Right atrium auricular region (tissue), 2 donors: ENCODE results near the gene ZFP69B. TPM values are rescaled to one million over a fixed set of nuclear protein-coding genes. Genes with fewer than 3 reads are reported as not detected.

ENCODE experiments used
- DNase-seq: peaks from one replicate; pipeline ENCODE4 v3.0.0-alpha.2; 2019; ENCODE audit warnings: low spot score
- H3K27ac ChIP-seq, 2 donors: fragments of 200-600 bp; sonication (generic); 1 replicate in 1 of 2; 2 replicates in 1 of 2; pipeline ENCODE4 v1.5.1; 2016 to 2019
- H3K27me3 ChIP-seq, 2 donors: fragments of 200-600 bp; sonication (generic); one replicate each; pipeline versions ENCODE4 v1.5.1 to v1.6.0; 2017 to 2019
- H3K36me3 ChIP-seq: fragments of 200-600 bp; sonication (generic); one replicate; pipeline ENCODE4 v1.5.1; 2016
- H3K4me1 ChIP-seq, 2 donors: fragments of 200-600 bp; sonication (generic); one replicate each; pipeline versions ENCODE4 v1.5.1 to v1.6.0; 2017 to 2019
- H3K4me3 ChIP-seq, 2 donors: fragments of 200-600 bp; sonication (generic); 1 replicate in 1 of 2; 2 replicates in 1 of 2; pipeline ENCODE4 v1.5.1; 2017 to 2019; ENCODE audit warnings: mild to moderate bottlenecking in 1 of 2, moderate library complexity in 1 of 2
- H3K9me3 ChIP-seq, 2 donors: fragments of 200-600 bp; sonication (generic); one replicate each; pipeline ENCODE4 v1.5.1; 2019
- CTCF ChIP-seq, 2 donors: fragments of 200-600 bp; sonication (generic); IDR thresholded peaks; one replicate each; pipeline ENCODE4 v1.5.1; 2019; ENCODE audit warnings: antibody characterized with exemption in 2 of 2
- total RNA-seq, 2 donors: library from RNA; depleted of rRNA; stranded (reverse); fragments of >200 nt; gene quantifications; one replicate each; pipeline ENCODE4 v1.1.0, GENCODE V29; 2016

ZFP69B gene
- total RNA-seq, 2 donors from 2014 or later = 0.52 to 0.59 TPM

- TF ChIP-seq CTCF (IDR thresholded peaks at IDR 0.05) = no peak
- peaks cover 11% of the 10 kb centered on the region for H3K36me3 ChIP-seq
- H3K27me3 ChIP-seq = no peaks in the 10 kb centered on the region
- H3K4me3 ChIP-seq = no peak overlapping the region
- DNase-seq = no peak
- H3K27ac ChIP-seq = no peak overlapping the region
- H3K9me3 ChIP-seq = no peaks in the 10 kb centered on the region
- peaks cover 0 to 4% of the 10 kb centered on the region in 2 donors for H3K4me1 ChIP-seq
Observed at GRCh38 chr1:40421431-40422384, 28.6 kb upstream of the ZFP69B start.

GRCh38 chr1:40422630-40423263 lies 27.5 kb upstream of the ZFP69B start:
- Histone ChIP-seq H3K9me3 (no peaks in the 10 kb centered on the region), H3K27me3 (no peaks in the 10 kb centered on the region), H3K4me1 (peaks cover 0 to 4% of the 10 kb centered on the region in 2 donors), H3K4me3 (no peak overlapping the region), H3K36me3 (peaks cover under 1% of the 10 kb centered on the region), H3K27ac (no peak overlapping the region)
- TF ChIP-seq CTCF (IDR thresholded peaks at IDR 0.05) = no peak
- DNase-seq = no peak

GRCh38 chr1:40423264-40423642 lies 27.0 kb upstream of the ZFP69B start:
- H3K36me3 ChIP-seq = no peaks in the 10 kb centered on the region
- no peaks in the 10 kb centered on the region for H3K27me3 ChIP-seq
- no peak overlapping the region for H3K4me3 ChIP-seq
- DNase-seq = no peak
- no peak overlapping the region for H3K27ac ChIP-seq
- TF ChIP-seq CTCF (IDR thresholded peaks at IDR 0.05) = no peak
- H3K4me1 ChIP-seq = peaks cover 0 to 4% of the 10 kb centered on the region in 2 donors
- H3K9me3 ChIP-seq = no peaks in the 10 kb centered on the region

- no peak for TF ChIP-seq CTCF (IDR thresholded peaks at IDR 0.05)
- no peak for DNase-seq
- Histone ChIP-seq H3K4me1 (peaks cover 0 to 4% of the 10 kb centered on the region in 2 donors), H3K4me3 (no peak overlapping the region), H3K36me3 (no peaks in the 10 kb centered on the region), H3K9me3 (no peaks in the 10 kb centered on the region), H3K27ac (no peak overlapping the region), H3K27me3 (no peaks in the 10 kb centered on the region)
Observed at GRCh38 chr1:40423951-40424618, 26.2 kb upstream of the ZFP69B start.

- TF ChIP-seq CTCF (IDR thresholded peaks at IDR 0.05) = no peak
- Histone ChIP-seq H3K9me3 (no peaks in the 10 kb centered on the region), H3K4me3 (no peak overlapping the region), H3K36me3 (no peaks in the 10 kb centered on the region), H3K4me1 (peaks cover 0 to 4% of the 10 kb centered on the region in 2 donors), H3K27ac (no peak overlapping the region), H3K27me3 (no peaks in the 10 kb centered on the region)
- no peak for DNase-seq
Observed at GRCh38 chr1:40425198-40425597, 25.1 kb upstream of the ZFP69B start.
